Body of pancreas (tissue), 4 donors: ENCODE data around the gene POLR1B. TPM values are rescaled to one million over a fixed set of nuclear protein-coding genes. Genes with fewer than 3 reads are reported as not detected.
A peak's percentile ranks its signal among the peaks of the same experiment; 100 is the strongest.

Experiments
- ATAC-seq: fragments of 150-250 bp; one replicate; pipeline ENCODE4 v1.9.1; 2016
- DNase-seq, 4 donors: peaks; one replicate each; pipeline ENCODE4 v3.0.0-alpha.2; 2019
- H3K27ac ChIP-seq, 4 donors: fragments of 200-600 bp; sonication (generic); 1 replicate in 3 of 4; 2 replicates in 1 of 4; pipeline versions ENCODE4 v1.5.1 to v1.6.1; 2016 to 2019; ENCODE audit warnings: mild to moderate bottlenecking in 1 of 4, mixed read lengths in 1 of 4, moderate library complexity in 1 of 4
- H3K27me3 ChIP-seq, 2 donors: fragments of 200-600 bp; sonication (generic); one replicate each; pipeline ENCODE4 v1.6.0; 2016; ENCODE audit warnings: mild to moderate bottlenecking in 1 of 2
- H3K36me3 ChIP-seq, 2 donors: fragments of 200-600 bp; sonication (generic); replicated peaks in 1 of 2; 2 replicates each; pipeline ENCODE4 v1.5.1; 2016; ENCODE audit warnings: low read depth in 2 of 2; ENCODE audit not compliant: insufficient read depth in 1 of 2
- H3K4me1 ChIP-seq: fragments of 200-600 bp; sonication (generic); one replicate; pipeline ENCODE4 v1.6.0; 2016
- H3K4me3 ChIP-seq, 2 donors: fragments of 200-600 bp; sonication (generic); 1 replicate in 1 of 2; 2 replicates in 1 of 2; pipeline ENCODE4 v1.5.1; 2016 to 2019
- H3K9me3 ChIP-seq, 3 donors: fragments of 200-600 bp; sonication (generic); 1 replicate in 2 of 3; 2 replicates in 1 of 3; pipeline ENCODE4 v1.5.1; 2016
- CTCF ChIP-seq, 7 experiments: fragments of 450-650 bp in 4 of 7; fragments of 200-600 bp in 3 of 7; sonication (generic) in 3 of 7; IDR thresholded peaks; one replicate each; pipeline ENCODE4 v1.5.1; 2016 to 2019; ENCODE audit warnings: antibody characterized with exemption in 7 of 7
- POLR2A ChIP-seq, 3 donors: fragments of 450-650 bp; IDR thresholded peaks; one replicate each; pipeline ENCODE4 v1.6.1; 2016; ENCODE audit warnings: antibody characterized with exemption in 3 of 3, mild to moderate bottlenecking in 2 of 3
- WGBS, 2 donors: methylation state at CpG; one replicate each; pipeline ENCODE4 v1.1.5; 2017; 5-methylcytosine and 5-hydroxymethylcytosine counted together
- intact Hi-C: fragments of 100-400 bp; cut with DNase I; formaldehyde crosslinking; loops from one replicate; pipeline ENCODE4 v1.15.1; 2023
- total RNA-seq, 2 donors: library from RNA; depleted of rRNA; stranded (reverse); fragments of >200 nt; gene quantifications; one replicate each; pipeline ENCODE4 v1.1.0, GENCODE V29; 2016

POLR1B gene
- total RNA-seq, 2 donors from 2014 or later: 10.6 to 31.6 TPM

GRCh38 chr2:112621790-112622527 lies 79.7 kb downstream of the POLR1B start:
- intact Hi-C loops: loop anchor here (10.0 kb wide), 1 partner anchor 103 kb away; the partner anchor contains the start of gene NT5DC4

GRCh38 chr2:112622528-112622849 lies 80.2 kb downstream of the POLR1B start:
- ATAC-seq (peak; percentile 38), DNase-seq (no peak)
- 38 to 46% methylated on average over 3 of the region's 3 CpGs for WGBS, 2 donors
- Histone ChIP-seq H3K27ac (no peak overlapping the region), H3K27me3 (no peaks in the 10 kb centered on the region), H3K36me3 (no peaks in the 10 kb centered on the region), H3K4me1 (no peaks in the 10 kb centered on the region), H3K9me3 (no peaks in the 10 kb centered on the region), H3K4me3 (no peak overlapping the region)
- intact Hi-C loops: loop anchor here (10.0 kb wide), 1 partner anchor 102 kb away; the partner anchor contains the start of gene NT5DC4
- no peak for TF ChIP-seq POLR2A (IDR thresholded peaks at IDR 0.05)
- no peak for TF ChIP-seq CTCF (IDR thresholded peaks at IDR 0.05)

More at GRCh38 chr2:112621790-112622527, 79.7 kb downstream of the POLR1B start:
- DNase-seq (no peak), ATAC-seq (no peak)
- Histone ChIP-seq H3K4me3 (no peak overlapping the region), H3K9me3 (no peaks in the 10 kb centered on the region), H3K4me1 (peaks cover 5% of the 10 kb centered on the region), H3K27ac (no peak overlapping the region), H3K36me3 (no peaks in the 10 kb centered on the region), H3K27me3 (no peaks in the 10 kb centered on the region)
- WGBS, 2 donors: 83 to 86% methylated on average over 22 of the region's 22 CpGs
- no peak for TF ChIP-seq POLR2A (IDR thresholded peaks at IDR 0.05)
- no peak for TF ChIP-seq CTCF (IDR thresholded peaks at IDR 0.05)

GRCh38 chr2:112623913-112624777 lies 81.9 kb downstream of the POLR1B start:
- H3K9me3 ChIP-seq: no peaks in the 10 kb centered on the region
- H3K27me3 ChIP-seq: no peaks in the 10 kb centered on the region
- peak in 1 of 4 donors; percentile 37 for DNase-seq
- H3K36me3 ChIP-seq: no peaks in the 10 kb centered on the region
- intact Hi-C loops: loop anchor here (10.0 kb wide), 1 partner anchor 101 kb away; the partner anchor contains the start of gene NT5DC4
- no peak overlapping the region for H3K27ac ChIP-seq
- 82 to 85% methylated on average over 11 of the region's 11 CpGs for WGBS, 2 donors
- no peak for TF ChIP-seq POLR2A (IDR thresholded peaks at IDR 0.05)
- no peak for TF ChIP-seq CTCF (IDR thresholded peaks at IDR 0.05)
- no peaks in the 10 kb centered on the region for H3K4me1 ChIP-seq
- ATAC-seq: no peak
- H3K4me3 ChIP-seq: no peak overlapping the region

- no peak for DNase-seq
- ATAC-seq: no peak
- TF ChIP-seq POLR2A (IDR thresholded peaks at IDR 0.05): no peak
- TF ChIP-seq CTCF (IDR thresholded peaks at IDR 0.05): no peak
- H3K27me3 ChIP-seq: no peaks in the 10 kb centered on the region
- intact Hi-C loops: loop anchor here (10.0 kb wide), 1 partner anchor 99 kb away; the partner anchor contains the start of gene NT5DC4
- H3K4me1 ChIP-seq: no peaks in the 10 kb centered on the region
- H3K27ac ChIP-seq: no peak overlapping the region
- H3K4me3 ChIP-seq: no peak overlapping the region
- no peaks in the 10 kb centered on the region for H3K9me3 ChIP-seq
- WGBS, 2 donors: 56 to 58% methylated on average over 7 of the region's 7 CpGs
- H3K36me3 ChIP-seq: no peaks in the 10 kb centered on the region
These were observed 83.3 kb downstream of the POLR1B start for GRCh38 chr2:112625474-112626114.
